ENCODE measurements around the gene MSMO1.
A peak's percentile ranks its signal among the peaks of the same experiment; 100 is the strongest.

MSMO1 gene

GRCh38 chr4:165355900-165356300 is 28.4 kb downstream of the MSMO1 start:
- Histone ChIP-seq H3K36me3 (ENCODE audit: control insufficient read depth, insufficient read depth, low read length) (no peaks in the 10 kb centered on the region), H3K79me2 (ENCODE audit: control insufficient read depth, insufficient read depth, low read length) (no peaks in the 10 kb centered on the region), H3K27me3 (ENCODE audit: insufficient read depth, low read length, poor library complexity) (no peaks in the 10 kb centered on the region), H3K4me1 (ENCODE audit: control insufficient read depth, low read depth, low read length) (no peaks in the 10 kb centered on the region), H3K23ac (ENCODE audit: low read length) (no peak overlapping the region), H3K4me3 (ENCODE audit: low read length) (no peak overlapping the region), H4K8ac (ENCODE audit: low read depth, low read length) (no peak overlapping the region), H3K4me2 (ENCODE audit: low read length) (no peak overlapping the region), H3K79me1 (ENCODE audit: low read length) (no peaks in the 10 kb centered on the region), H3K18ac (ENCODE audit: low read length) (no peak overlapping the region), H3K56ac (ENCODE audit: low read length) (no peak overlapping the region), H3K27ac (ENCODE audit: low read depth, low read length) (no peak overlapping the region), H2BK120ac (ENCODE audit: low read depth, low read length) (no peak overlapping the region), H2BK5ac (ENCODE audit: low read length) (no peak overlapping the region), H3K9ac (ENCODE audit: low read length) (no peak overlapping the region), H3K4ac (ENCODE audit: low read depth, low read length) (no peak overlapping the region), H4K5ac (ENCODE audit: low read length) (no peak overlapping the region), H2BK15ac (replicated peaks; ENCODE audit: low read depth) (no peak overlapping the region), H2AK5ac (ENCODE audit: low read length) (no peak overlapping the region)
- peak; percentile 82 for DNase-seq
- no CpG with 5 or more reads among the region's 2 CpGs for WGBS (ENCODE audit: extremely low coverage, insufficient coverage, low lambda C conversion rate)

GRCh38 chr4:165359506-165359905 is 32.0 kb downstream of the MSMO1 start:
- H3K4me1 ChIP-seq (ENCODE audit: control insufficient read depth, low read depth, low read length) = no peaks in the 10 kb centered on the region
- H3K27me3 ChIP-seq (ENCODE audit: insufficient read depth, low read length, poor library complexity) = no peaks in the 10 kb centered on the region
- no peak overlapping the region for H3K4me3 ChIP-seq (ENCODE audit: low read length)
- no peak overlapping the region for H3K23ac ChIP-seq (ENCODE audit: low read length)
- H2BK15ac ChIP-seq (replicated peaks; ENCODE audit: low read depth) = no peak overlapping the region
- no peaks in the 10 kb centered on the region for H3K79me2 ChIP-seq (ENCODE audit: control insufficient read depth, insufficient read depth, low read length)
- no peak overlapping the region for H3K27ac ChIP-seq (ENCODE audit: low read depth, low read length)
- H3K4ac ChIP-seq (ENCODE audit: low read depth, low read length) = no peak overlapping the region
- no peak overlapping the region for H2AK5ac ChIP-seq (ENCODE audit: low read length)
- H3K79me1 ChIP-seq (ENCODE audit: low read length) = no peaks in the 10 kb centered on the region
- no peak overlapping the region for H2BK120ac ChIP-seq (ENCODE audit: low read depth, low read length)
- no peaks in the 10 kb centered on the region for H3K36me3 ChIP-seq (ENCODE audit: control insufficient read depth, insufficient read depth, low read length)
- H3K9ac ChIP-seq (ENCODE audit: low read length) = no peak overlapping the region
- no peak overlapping the region for H3K4me2 ChIP-seq (ENCODE audit: low read length)
- no peak overlapping the region for H3K18ac ChIP-seq (ENCODE audit: low read length)
- WGBS (ENCODE audit: extremely low coverage, insufficient coverage, low lambda C conversion rate) = no CpG with 5 or more reads among the region's 2 CpGs
- H4K5ac ChIP-seq (ENCODE audit: low read length) = no peak overlapping the region
- DNase-seq = no peak
- no peak overlapping the region for H3K56ac ChIP-seq (ENCODE audit: low read length)
- H2BK5ac ChIP-seq (ENCODE audit: low read length) = no peak overlapping the region
- no peak overlapping the region for H4K8ac ChIP-seq (ENCODE audit: low read depth, low read length)

GRCh38 chr4:165360041-165360695 is 32.7 kb downstream of the MSMO1 start:
- H3K4me3 ChIP-seq (ENCODE audit: low read length) = no peak overlapping the region
- no peak overlapping the region for H2BK5ac ChIP-seq (ENCODE audit: low read length)
- H2BK120ac ChIP-seq (ENCODE audit: low read depth, low read length) = no peak overlapping the region
- H2BK15ac ChIP-seq (replicated peaks; ENCODE audit: low read depth) = peak overlapping the region; percentile 23
- no peak overlapping the region for H3K4me2 ChIP-seq (ENCODE audit: low read length)
- no peak overlapping the region for H4K5ac ChIP-seq (ENCODE audit: low read length)
- no peaks in the 10 kb centered on the region for H3K27me3 ChIP-seq (ENCODE audit: insufficient read depth, low read length, poor library complexity)
- no peak overlapping the region for H3K23ac ChIP-seq (ENCODE audit: low read length)
- H3K9ac ChIP-seq (ENCODE audit: low read length) = no peak overlapping the region
- no peak overlapping the region for H2AK5ac ChIP-seq (ENCODE audit: low read length)
- H3K79me2 ChIP-seq (ENCODE audit: control insufficient read depth, insufficient read depth, low read length) = no peaks in the 10 kb centered on the region
- H3K36me3 ChIP-seq (ENCODE audit: control insufficient read depth, insufficient read depth, low read length) = no peaks in the 10 kb centered on the region
- H3K79me1 ChIP-seq (ENCODE audit: low read length) = no peaks in the 10 kb centered on the region
- no peak overlapping the region for H3K56ac ChIP-seq (ENCODE audit: low read length)
- no peak overlapping the region for H4K8ac ChIP-seq (ENCODE audit: low read depth, low read length)
- no peak for DNase-seq
- WGBS (ENCODE audit: extremely low coverage, insufficient coverage, low lambda C conversion rate) = no CpG with 5 or more reads among the region's 6 CpGs
- H3K4me1 ChIP-seq (ENCODE audit: control insufficient read depth, low read depth, low read length) = peaks cover 2% of the 10 kb centered on the region
- H3K4ac ChIP-seq (ENCODE audit: low read depth, low read length) = no peak overlapping the region
- H3K27ac ChIP-seq (ENCODE audit: low read depth, low read length) = no peak overlapping the region
- H3K18ac ChIP-seq (ENCODE audit: low read length) = no peak overlapping the region

- H3K79me1 ChIP-seq (ENCODE audit: low read length) = no peaks in the 10 kb centered on the region
- WGBS (ENCODE audit: extremely low coverage, insufficient coverage, low lambda C conversion rate) = no CpG with 5 or more reads among the region's 7 CpGs
- DNase-seq = no peak
- no peak overlapping the region for H3K18ac ChIP-seq (ENCODE audit: low read length)
- no peaks in the 10 kb centered on the region for H3K79me2 ChIP-seq (ENCODE audit: control insufficient read depth, insufficient read depth, low read length)
- H2BK15ac ChIP-seq (replicated peaks; ENCODE audit: low read depth) = no peak overlapping the region
- H4K5ac ChIP-seq (ENCODE audit: low read length) = no peak overlapping the region
- no peaks in the 10 kb centered on the region for H3K27me3 ChIP-seq (ENCODE audit: insufficient read depth, low read length, poor library complexity)
- peaks cover 2% of the 10 kb centered on the region for H3K4me1 ChIP-seq (ENCODE audit: control insufficient read depth, low read depth, low read length)
- no peaks in the 10 kb centered on the region for H3K36me3 ChIP-seq (ENCODE audit: control insufficient read depth, insufficient read depth, low read length)
- no peak overlapping the region for H3K4ac ChIP-seq (ENCODE audit: low read depth, low read length)
- no peak overlapping the region for H3K4me3 ChIP-seq (ENCODE audit: low read length)
- H3K9ac ChIP-seq (ENCODE audit: low read length) = no peak overlapping the region
- H3K4me2 ChIP-seq (ENCODE audit: low read length) = no peak overlapping the region
- no peak overlapping the region for H2BK120ac ChIP-seq (ENCODE audit: low read depth, low read length)
- no peak overlapping the region for H3K56ac ChIP-seq (ENCODE audit: low read length)
- H2BK5ac ChIP-seq (ENCODE audit: low read length) = no peak overlapping the region
- H3K23ac ChIP-seq (ENCODE audit: low read length) = no peak overlapping the region
- H3K27ac ChIP-seq (ENCODE audit: low read depth, low read length) = no peak overlapping the region
- H4K8ac ChIP-seq (ENCODE audit: low read depth, low read length) = no peak overlapping the region
- no peak overlapping the region for H2AK5ac ChIP-seq (ENCODE audit: low read length)
These were observed 33.7 kb downstream of the MSMO1 start for GRCh38 chr4:165360985-165361670.

- H3K27me3 ChIP-seq (ENCODE audit: insufficient read depth, low read length, poor library complexity) = no peaks in the 10 kb centered on the region
- H4K8ac ChIP-seq (ENCODE audit: low read depth, low read length) = no peak overlapping the region
- no peak overlapping the region for H3K23ac ChIP-seq (ENCODE audit: low read length)
- no peak overlapping the region for H3K18ac ChIP-seq (ENCODE audit: low read length)
- no peak overlapping the region for H2BK120ac ChIP-seq (ENCODE audit: low read depth, low read length)
- no peak overlapping the region for H4K5ac ChIP-seq (ENCODE audit: low read length)
- no peak overlapping the region for H3K9ac ChIP-seq (ENCODE audit: low read length)
- no peak overlapping the region for H3K56ac ChIP-seq (ENCODE audit: low read length)
- no peak for DNase-seq
- no peak overlapping the region for H2BK15ac ChIP-seq (replicated peaks; ENCODE audit: low read depth)
- no CpG with 5 or more reads among the region's 2 CpGs for WGBS (ENCODE audit: extremely low coverage, insufficient coverage, low lambda C conversion rate)
- no peak overlapping the region for H3K4me3 ChIP-seq (ENCODE audit: low read length)
- no peaks in the 10 kb centered on the region for H3K79me2 ChIP-seq (ENCODE audit: control insufficient read depth, insufficient read depth, low read length)
- no peak overlapping the region for H2BK5ac ChIP-seq (ENCODE audit: low read length)
- peaks cover 2% of the 10 kb centered on the region for H3K4me1 ChIP-seq (ENCODE audit: control insufficient read depth, low read depth, low read length)
- H3K4ac ChIP-seq (ENCODE audit: low read depth, low read length) = no peak overlapping the region
- H3K36me3 ChIP-seq (ENCODE audit: control insufficient read depth, insufficient read depth, low read length) = no peaks in the 10 kb centered on the region
- no peak overlapping the region for H3K27ac ChIP-seq (ENCODE audit: low read depth, low read length)
- H2AK5ac ChIP-seq (ENCODE audit: low read length) = no peak overlapping the region
- no peaks in the 10 kb centered on the region for H3K79me1 ChIP-seq (ENCODE audit: low read length)
- H3K4me2 ChIP-seq (ENCODE audit: low read length) = no peak overlapping the region
These were observed 34.3 kb downstream of the MSMO1 start for GRCh38 chr4:165361810-165362209.
